ENCODE measurements around the gene MICB.
A peak's percentile ranks its signal among the peaks of the same experiment; 100 is the strongest.

Gene MICB

GRCh38 chr6:31462026-31462963 is 35.6 kb upstream of the MICB start:
- no peak for DNase-seq (ENCODE audit: low read depth)
- TF ChIP-seq CTCF (IDR thresholded peaks at IDR 0.05; ENCODE audit: control insufficient read depth, insufficient read depth, low read depth, low read length, missing control alignments), result no peak
- H3K4me3 ChIP-seq (ENCODE audit: control insufficient read depth, low read depth, low read length), result no peak overlapping the region; the same call in 1 of the 2 replicates

- peak overlapping the region; percentile 24 for H3K4me3 ChIP-seq (ENCODE audit: control insufficient read depth, low read depth, low read length)
- TF ChIP-seq CTCF (IDR thresholded peaks at IDR 0.05; ENCODE audit: control insufficient read depth, insufficient read depth, low read depth, low read length, missing control alignments), result no peak
- DNase-seq (ENCODE audit: low read depth), result no peak
Observed at GRCh38 chr6:31462964-31463870, 34.7 kb upstream of the MICB start.

- DNase-seq (ENCODE audit: low read depth), result no peak
- no peak overlapping the region for H3K4me3 ChIP-seq (ENCODE audit: control insufficient read depth, low read depth, low read length)
- TF ChIP-seq CTCF (IDR thresholded peaks at IDR 0.05; ENCODE audit: control insufficient read depth, insufficient read depth, low read depth, low read length, missing control alignments), result no peak
Observed at GRCh38 chr6:31464252-31465184, 33.4 kb upstream of the MICB start.

- H3K4me3 ChIP-seq (ENCODE audit: control insufficient read depth, low read depth, low read length), result no peak overlapping the region
Observed at GRCh38 chr6:31465185-31465536, 32.8 kb upstream of the MICB start.

GRCh38 chr6:31465718-31466117 is 32.2 kb upstream of the MICB start:
- TF ChIP-seq CTCF (IDR thresholded peaks at IDR 0.05; ENCODE audit: control insufficient read depth, insufficient read depth, low read depth, low read length, missing control alignments), result no peak
- no peak for DNase-seq (ENCODE audit: low read depth)
- no peak overlapping the region for H3K4me3 ChIP-seq (ENCODE audit: control insufficient read depth, low read depth, low read length)

More at GRCh38 chr6:31465185-31465536, 32.8 kb upstream of the MICB start:
- no peak for DNase-seq (ENCODE audit: low read depth)
- TF ChIP-seq CTCF (IDR thresholded peaks at IDR 0.05; ENCODE audit: control insufficient read depth, insufficient read depth, low read depth, low read length, missing control alignments), result no peak

- no peak for TF ChIP-seq CTCF (IDR thresholded peaks at IDR 0.05; ENCODE audit: control insufficient read depth, insufficient read depth, low read depth, low read length, missing control alignments)
- DNase-seq (ENCODE audit: low read depth), result no peak
- H3K4me3 ChIP-seq (ENCODE audit: control insufficient read depth, low read depth, low read length), result no peak overlapping the region
Observed at GRCh38 chr6:31466466-31466865, 31.5 kb upstream of the MICB start.

Data from AG09309 (cell line).